Spinal cord (tissue), 10 donors: ENCODE results near the gene NFIB. TPM values are rescaled to one million over a fixed set of nuclear protein-coding genes. Genes with fewer than 3 reads are reported as not detected.

Source experiments
- DNase-seq, 6 donors: peaks; one replicate each; pipeline versions ENCODE4 v3.0.0 to v3.0.0-alpha.2; 2013 to 2015; ENCODE audit warnings: low spot score in 6 of 6, low read depth in 4 of 6
- H3K27ac ChIP-seq: one replicate; pipeline ENCODE4 v1.5.1; 2013; ENCODE audit warnings: low read depth, low read length, control low read depth
- H3K27me3 ChIP-seq: one replicate; pipeline ENCODE4 v1.6.1; 2013; ENCODE audit warnings: low read length; ENCODE audit not compliant: control insufficient read depth, insufficient read depth
- H3K36me3 ChIP-seq: one replicate; pipeline ENCODE4 v1.6.1; 2013; ENCODE audit warnings: low read length; ENCODE audit not compliant: control insufficient read depth, insufficient read depth
- H3K4me1 ChIP-seq: one replicate; pipeline ENCODE4 v1.6.1; 2013; ENCODE audit warnings: low read length; ENCODE audit not compliant: control insufficient read depth, insufficient read depth
- H3K4me3 ChIP-seq: one replicate; pipeline ENCODE4 v1.5.1; 2013; ENCODE audit warnings: low read depth, low read length, control low read depth
- H3K9me3 ChIP-seq: one replicate; pipeline ENCODE4 v1.6.1; 2013; ENCODE audit warnings: low read length; ENCODE audit not compliant: control insufficient read depth, insufficient read depth
- WGBS: methylation state at CpG from one replicate; pipeline ENCODE4 v1.1.5; 2013; ENCODE audit warnings: missing lambda C conversion rate; ENCODE audit not compliant: insufficient coverage; 5-methylcytosine and 5-hydroxymethylcytosine counted together
- polyA plus RNA-seq, 2 donors: library from polyadenylated mRNA; unstranded; fragments of 120-200 nt; gene quantifications; one replicate each; pipeline ENCODE4 v1.2.1, GENCODE V29; 2013; ENCODE audit not compliant: insufficient read length in 2 of 2
- total RNA-seq, 2 donors: library from RNA; depleted of rRNA in 1 of 2; stranded (reverse); fragments of 120-200 nt in 1 of 2; fragments of >200 nt in 1 of 2; gene quantifications; one replicate each; pipeline versions ENCODE4 v1.2.3 to v1.2.4, GENCODE V29; 2013 to 2014
- donor health status: healthy.

The NFIB gene
- total and polyA plus RNA-seq, 4 donors: 56.4 to 97.5 (median 90.0) TPM

DNA sequence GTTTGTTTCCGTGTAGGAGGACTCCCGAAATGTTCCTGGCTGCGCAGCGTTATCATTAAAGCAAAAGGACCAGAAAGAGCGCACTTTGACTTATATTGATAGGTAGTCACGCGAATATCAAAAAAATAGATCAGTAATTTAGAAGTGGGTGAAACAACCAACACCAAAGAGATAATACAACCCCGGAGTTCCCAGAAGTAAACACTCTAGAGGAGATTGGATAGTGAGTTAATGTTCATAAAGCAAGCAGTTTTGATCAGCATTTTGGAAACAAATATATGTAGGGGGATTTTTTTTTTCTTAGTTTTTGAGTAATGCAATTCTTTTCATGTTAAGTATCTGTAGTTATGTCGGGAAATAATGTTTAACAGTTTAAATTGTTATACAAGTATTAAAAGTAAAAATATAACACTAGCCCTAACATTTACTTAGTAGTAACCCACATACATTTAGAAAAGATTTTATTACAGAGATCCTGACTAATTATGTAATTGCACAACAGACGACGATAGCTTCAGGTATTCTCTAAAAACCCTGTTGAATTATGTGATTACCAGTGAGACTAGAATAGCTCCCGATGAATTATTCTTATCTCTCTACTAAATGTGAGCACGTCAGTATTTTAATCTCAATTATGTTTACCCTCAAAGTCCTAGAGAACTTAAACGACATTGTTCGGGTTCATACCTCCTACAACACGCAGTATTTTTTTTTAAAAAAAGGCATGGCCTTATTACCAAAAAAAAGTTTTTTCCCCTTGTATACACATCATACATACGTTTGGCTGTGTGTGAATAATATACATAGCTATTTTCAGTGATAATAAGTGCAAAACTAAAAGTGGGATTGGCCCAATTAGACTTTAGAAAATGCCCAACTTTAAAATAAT lies 9.4 kb upstream of the NFIB start:
- Histone ChIP-seq H3K27ac (peak overlapping the region; percentile 97), H3K27me3 (peaks cover 3% of the 10 kb centered on the region), H3K36me3 (no peaks in the 10 kb centered on the region), H3K4me1 (peaks cover 2% of the 10 kb centered on the region), H3K9me3 (no peaks in the 10 kb centered on the region), H3K4me3 (peak overlapping the region; percentile 67)
- no CpG with 5 or more reads among the region's 17 CpGs for WGBS
- peak in 2 of 6 donors; percentile 11 to 68 for DNase-seq

DNA sequence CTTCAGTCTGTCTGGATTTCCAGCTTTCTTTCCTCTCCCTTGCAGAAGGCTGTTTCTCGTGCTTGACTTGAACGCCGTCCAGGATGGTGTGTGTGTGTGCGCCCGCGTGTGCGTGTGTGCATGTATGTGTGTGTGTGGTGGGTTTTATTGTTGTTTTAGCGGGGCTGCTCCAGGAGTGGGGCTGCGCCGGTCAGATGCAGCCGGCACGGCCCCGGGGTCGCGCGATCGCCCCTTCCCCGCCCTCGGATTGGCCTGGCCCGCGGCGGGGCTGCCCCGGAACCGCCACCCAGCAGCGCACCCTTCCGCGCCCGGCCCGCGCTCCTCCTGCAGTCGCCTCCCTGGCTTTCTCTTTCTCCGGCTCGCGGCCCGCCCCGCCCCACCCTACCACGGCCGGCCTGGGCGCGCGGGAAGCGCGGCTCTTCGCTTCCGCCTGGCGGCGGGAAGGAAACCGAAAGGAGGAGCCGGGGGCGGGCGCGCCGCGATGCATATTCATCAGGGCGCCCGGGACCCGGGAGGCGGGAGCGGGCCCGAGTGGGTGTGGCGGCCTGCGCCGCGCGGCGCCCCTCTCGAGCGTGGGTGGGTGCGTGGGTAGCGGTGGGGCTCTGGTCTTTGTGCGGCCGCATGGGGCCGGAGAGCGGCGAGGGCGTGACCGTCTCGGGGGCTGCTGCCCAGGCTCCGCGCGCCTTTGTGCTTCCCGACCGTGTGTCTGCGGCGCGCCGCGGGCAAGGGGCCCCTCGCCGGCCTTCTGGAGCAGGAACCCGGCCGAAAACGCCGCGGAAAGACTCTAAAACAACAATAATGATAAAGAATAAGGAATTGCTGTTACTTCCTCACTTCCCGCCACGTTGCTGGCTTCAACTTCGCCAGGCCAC lies 8.5 kb upstream of the NFIB start:
- H3K9me3 ChIP-seq: no peaks in the 10 kb centered on the region
- peak overlapping the region; percentile 97 for H3K27ac ChIP-seq
- H3K36me3 ChIP-seq: no peaks in the 10 kb centered on the region
- H3K4me1 ChIP-seq: peaks cover 2% of the 10 kb centered on the region
- peak overlapping the region; percentile 67 for H3K4me3 ChIP-seq
- peak in 4 of 6 donors; percentile 83 to 98 (median 90) for DNase-seq
- peaks cover 3% of the 10 kb centered on the region for H3K27me3 ChIP-seq
- WGBS: under 1% methylated on average over 78 of the region's 98 CpGs

DNA sequence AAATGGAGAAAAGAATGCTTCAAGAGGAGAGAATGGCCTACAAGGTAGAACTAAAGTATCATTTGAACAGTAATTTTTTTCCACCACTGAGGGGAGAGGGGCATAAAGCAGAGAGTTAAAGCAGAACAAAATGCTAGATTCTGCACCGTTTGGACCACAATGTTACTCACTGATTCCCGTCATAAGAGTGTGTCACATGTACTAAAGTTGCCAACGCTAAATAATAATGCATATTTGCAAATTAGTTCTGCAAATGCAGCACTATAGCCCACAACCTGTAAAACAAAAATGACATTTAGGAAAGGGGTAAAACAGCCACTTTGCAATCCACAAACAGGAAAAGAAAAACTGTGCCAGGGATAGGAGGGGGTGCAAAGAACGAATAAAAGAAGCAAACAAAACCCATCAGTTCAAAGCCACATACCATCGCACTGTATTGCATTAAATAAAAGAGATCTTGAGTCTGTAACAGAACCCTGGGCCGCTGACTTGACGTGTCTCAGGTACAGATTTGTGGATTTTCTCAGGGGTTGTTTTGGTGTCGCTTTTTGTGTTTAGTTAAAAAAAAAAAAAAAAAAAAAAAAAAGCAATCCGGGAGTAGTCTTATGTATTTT lies 7.7 kb upstream of the NFIB start:
- H3K27ac ChIP-seq: peak overlapping the region; percentile 97
- WGBS: 7% methylated on average over 3 of the region's 9 CpGs
- peaks cover 8% of the 10 kb centered on the region for H3K4me1 ChIP-seq
- no peaks in the 10 kb centered on the region for H3K9me3 ChIP-seq
- no peaks in the 10 kb centered on the region for H3K36me3 ChIP-seq
- peaks cover 3% of the 10 kb centered on the region for H3K27me3 ChIP-seq
- H3K4me3 ChIP-seq: peak overlapping the region; percentile 67
- peak in 1 of 6 donors; percentile 72 for DNase-seq

DNA sequence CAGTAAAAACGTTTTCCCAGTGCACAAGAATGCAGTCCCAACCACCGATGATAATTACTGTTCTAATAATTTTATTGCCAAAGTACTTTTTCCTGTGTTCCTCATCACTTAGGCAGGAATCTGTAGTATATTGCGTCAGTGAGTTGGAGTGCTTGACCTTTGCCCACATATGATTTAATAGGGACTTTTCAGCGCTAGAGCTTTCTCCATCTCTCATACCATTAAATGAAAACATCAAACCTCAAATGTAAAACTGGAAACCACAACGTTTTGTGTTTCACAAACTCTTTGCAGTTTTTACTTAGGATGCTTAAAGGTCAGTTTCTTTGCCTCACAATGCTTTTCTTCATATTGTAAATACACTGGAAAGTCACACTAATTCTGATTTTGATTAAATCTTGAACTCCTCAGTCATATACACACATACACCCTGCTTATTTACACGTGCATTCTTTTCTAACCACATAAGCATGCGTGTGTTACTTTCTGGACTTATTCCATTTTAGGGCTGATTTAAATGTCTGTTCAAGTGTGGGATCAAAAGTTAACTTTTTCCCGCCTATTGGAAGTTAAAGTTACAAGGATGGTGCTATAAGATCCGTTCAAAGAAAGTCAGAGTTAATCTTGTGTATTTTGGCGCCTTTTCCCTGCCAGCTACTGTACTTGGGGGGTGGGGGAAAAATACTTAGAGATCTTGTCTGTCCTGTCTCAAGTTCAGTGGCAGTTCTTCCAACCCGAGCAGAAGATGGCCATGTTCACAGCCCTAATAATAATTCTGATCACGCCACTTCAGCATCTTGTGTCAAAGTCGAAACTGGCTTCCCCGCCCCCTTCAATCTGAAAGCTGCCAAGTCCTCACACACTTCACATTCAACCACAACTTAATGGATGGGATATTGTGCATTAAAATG lies 6.6 kb upstream of the NFIB start:
- Histone ChIP-seq H3K27ac (peak overlapping the region; percentile 97), H3K27me3 (peaks cover 3% of the 10 kb centered on the region), H3K4me1 (peaks cover 16% of the 10 kb centered on the region), H3K9me3 (no peaks in the 10 kb centered on the region), H3K36me3 (no peaks in the 10 kb centered on the region), H3K4me3 (peak overlapping the region; percentile 67)
- DNase-seq: peak in 3 of 6 donors; percentile 76 to 95 (median 91)
- WGBS: 19% methylated on average over 3 of the region's 14 CpGs

DNA sequence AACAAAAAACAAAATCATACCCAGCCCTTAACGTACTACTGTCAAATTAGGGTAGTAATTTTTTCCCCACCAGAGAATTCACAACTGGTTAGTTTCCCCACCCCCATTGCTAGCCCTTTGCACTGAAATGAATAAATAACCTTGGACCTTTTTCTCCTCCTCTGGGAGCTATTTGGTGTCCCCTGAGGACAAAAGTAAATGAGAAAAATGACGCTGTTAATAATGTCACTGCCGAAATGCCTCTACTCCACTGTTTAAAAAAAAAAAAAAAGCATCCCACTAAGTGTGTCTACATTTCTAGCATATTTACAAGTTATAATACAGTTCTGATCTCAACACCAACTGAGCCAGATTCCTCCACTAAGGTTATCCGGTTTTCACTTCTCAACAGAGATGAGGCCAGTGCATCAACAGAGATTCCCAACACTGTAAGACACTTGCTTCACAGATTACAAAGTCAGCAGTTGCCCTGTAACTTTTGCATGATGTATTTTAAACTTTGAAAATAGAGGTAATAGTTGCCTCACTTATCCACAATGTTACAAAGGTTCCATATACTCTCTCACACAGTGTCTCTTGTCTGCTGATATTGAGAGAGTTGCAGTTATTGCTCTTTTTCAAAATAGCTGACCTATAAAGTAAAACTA lies 5.1 kb upstream of the NFIB start:
- Histone ChIP-seq H3K27me3 (peaks cover 3% of the 10 kb centered on the region), H3K4me1 (peaks cover 16% of the 10 kb centered on the region), H3K9me3 (no peaks in the 10 kb centered on the region), H3K27ac (peak overlapping the region; percentile 97), H3K36me3 (no peaks in the 10 kb centered on the region), H3K4me3 (peak overlapping the region; percentile 26)
- 20% methylated on average over 1 of the region's 4 CpGs for WGBS
- peak in 2 of 6 donors; percentile 37 to 59 for DNase-seq

DNA sequence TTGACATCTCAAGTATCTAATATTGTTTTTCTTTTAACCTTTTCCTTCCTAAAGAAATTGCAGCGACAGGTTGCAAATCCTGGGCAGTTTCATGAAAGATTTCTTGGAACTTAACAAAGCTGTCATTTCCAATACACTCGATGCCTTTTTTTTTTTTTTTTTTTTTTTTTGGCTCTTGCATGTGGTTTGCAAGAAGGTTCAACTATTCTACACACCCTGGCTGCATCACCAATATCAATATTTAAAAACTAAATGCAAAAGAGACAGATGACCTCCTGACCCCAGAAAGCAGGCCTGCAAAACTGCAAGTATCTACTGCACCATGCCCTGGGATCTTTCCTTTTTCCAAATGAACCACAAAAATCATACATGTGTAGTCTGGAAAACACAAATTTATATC lies 4.4 kb upstream of the NFIB start:
- Histone ChIP-seq H3K4me1 (peaks cover 16% of the 10 kb centered on the region), H3K27me3 (peaks cover 6% of the 10 kb centered on the region)
- no CpG with 5 or more reads among the region's 2 CpGs for WGBS

DNA sequence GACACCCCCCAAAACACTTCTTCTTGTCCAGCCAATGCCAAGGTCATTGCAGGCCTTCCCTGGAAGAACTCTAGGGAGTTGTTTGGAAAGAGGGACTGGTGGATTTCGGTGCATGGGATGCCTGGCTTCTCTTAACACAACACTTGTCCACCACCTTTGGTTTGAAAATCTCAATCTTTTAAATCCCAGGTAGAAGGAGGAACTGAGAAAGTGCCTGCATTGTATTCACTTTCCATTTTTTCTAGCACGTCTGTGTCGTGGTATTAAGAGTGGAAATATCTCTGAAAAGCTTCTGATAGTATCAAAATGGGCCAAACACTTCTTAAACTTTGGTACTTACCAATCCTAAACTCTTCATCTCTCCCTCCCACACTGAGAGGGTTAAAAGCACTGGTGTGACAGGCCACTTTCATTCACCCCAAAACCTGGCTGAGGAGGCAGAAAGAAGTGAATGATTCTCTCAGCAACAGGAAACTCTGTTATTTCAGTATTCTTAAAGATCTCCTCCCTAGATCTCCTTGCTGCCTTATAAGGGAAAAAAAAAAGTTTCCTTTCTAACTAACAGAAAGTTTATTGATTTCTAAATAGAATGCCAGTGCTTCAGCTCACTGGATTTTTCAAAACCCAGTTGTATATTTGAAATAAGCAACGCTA lies 3.9 kb upstream of the NFIB start:
- Histone ChIP-seq H3K4me3 (peak overlapping the region; percentile 85), H3K27me3 (peaks cover 5% of the 10 kb centered on the region), H3K36me3 (no peaks in the 10 kb centered on the region), H3K4me1 (peaks cover 15% of the 10 kb centered on the region), H3K9me3 (no peaks in the 10 kb centered on the region), H3K27ac (peak overlapping the region; percentile 97)
- WGBS: no CpG with 5 or more reads among the region's 4 CpGs
- peak in 2 of 6 donors; percentile 33 to 50 for DNase-seq

More for the DNA sequence above, 4.4 kb upstream of the NFIB start:
- no peaks in the 10 kb centered on the region for H3K36me3 ChIP-seq
- H3K27ac ChIP-seq: peak overlapping the region; percentile 97
- peak in 1 of 6 donors; percentile 45 for DNase-seq
- no peaks in the 10 kb centered on the region for H3K9me3 ChIP-seq
- peak overlapping the region; percentile 85 for H3K4me3 ChIP-seq
